Transverse colon (tissue), 4 donors: ENCODE measurements around the gene ZFP92. TPM values are rescaled to one million over a fixed set of nuclear protein-coding genes. Genes with fewer than 3 reads are reported as not detected.

ENCODE experiments used
- DNase-seq: peaks from one replicate; pipeline ENCODE4 v3.0.0-alpha.2; 2019
- H3K27ac ChIP-seq, 4 donors: fragments of 200-600 bp; sonication (generic); 2 replicates each; pipeline ENCODE4 v1.5.1; 2016 to 2018; ENCODE audit warnings: inconsistent platforms in 4 of 4
- H3K27me3 ChIP-seq: fragments of 200-600 bp; sonication (generic); 2 replicates; pipeline ENCODE4 v1.5.1; 2017; ENCODE audit warnings: inconsistent platforms
- H3K36me3 ChIP-seq, 4 donors: fragments of 200-600 bp; sonication (generic); 2 replicates each; pipeline ENCODE4 v1.5.1; 2017 to 2019; ENCODE audit warnings: inconsistent platforms in 4 of 4
- H3K4me1 ChIP-seq, 4 donors: fragments of 200-600 bp; sonication (generic); 2 replicates each; pipeline ENCODE4 v1.5.1; 2017 to 2020; ENCODE audit warnings: inconsistent platforms in 4 of 4
- H3K4me3 ChIP-seq, 4 donors: fragments of 200-600 bp; sonication (generic); 1 replicate in 1 of 4; 2 replicates in 3 of 4; pipeline versions ENCODE4 v1.5.1 to v1.6.1; 2017 to 2019; ENCODE audit warnings: inconsistent platforms in 4 of 4
- H3K9me3 ChIP-seq, 2 donors: fragments of 200-600 bp; sonication (generic); 2 replicates each; pipeline ENCODE4 v1.5.1; 2017 to 2019; ENCODE audit warnings: inconsistent platforms in 2 of 2
- EP300 ChIP-seq: sonication (generic); formaldehyde crosslinking; IDR thresholded peaks from one replicate; pipeline ENCODE4 v1.6.1; 2017; ENCODE audit warnings: antibody characterized with exemption, low read depth
- POLR2A ChIP-seq: fragments of 450-650 bp; IDR thresholded peaks from one replicate; pipeline ENCODE4 v1.6.1; 2016; ENCODE audit warnings: antibody characterized with exemption, mild to moderate bottlenecking, moderate library complexity
- POLR2AphosphoS5 ChIP-seq, 3 donors: sonication (generic); formaldehyde crosslinking; IDR thresholded peaks; one replicate each; pipeline ENCODE4 v1.6.1; 2016; ENCODE audit warnings: antibody characterized with exemption in 3 of 3
- WGBS, 2 donors: methylation state at CpG; one replicate each; pipeline ENCODE4 v1.1.5; 2018; ENCODE audit warnings: low coverage in 1 of 2; 5-methylcytosine and 5-hydroxymethylcytosine counted together
- in situ Hi-C, 4 donors: fragments of 200-750 bp; cut with MboI; loops; one replicate each; pipeline versions ENCODE4 v1.15.0 to v1.15.1; 2017; ENCODE audit warnings: low sequenced_read_pairs in 3 of 4, low pct_ligation_motif_present in 1 of 4, low pct_unique_long_range_greater_than_20kb in 1 of 4
- intact Hi-C: fragments of 100-400 bp; cut with DNase I; formaldehyde crosslinking; loops from one replicate; pipeline ENCODE4 v1.15.1; 2023; ENCODE audit warnings: low total_unique reads
- total RNA-seq, 4 donors: library from RNA; depleted of rRNA; stranded (reverse); fragments of >200 nt; gene quantifications; one replicate each; pipeline ENCODE4 v1.1.0, GENCODE V29; 2016
- TF ChIP-seq, protein P1 (sequence below), 5 experiments: fragments of 200-600 bp in 3 of 5; fragments of 450-650 bp in 2 of 5; sonication (generic) in 3 of 5; IDR thresholded peaks; 1 replicate in 2 of 5; 2 replicates in 3 of 5; pipeline ENCODE4 v1.5.1; 2016 to 2017; ENCODE audit warnings: antibody characterized with exemption in 5 of 5, inconsistent platforms in 3 of 5, mild to moderate bottlenecking in 2 of 5, moderate library complexity in 1 of 5

ZFP92 gene
- total RNA-seq, 4 donors from 2014 or later, result 0.27 to 3.0 (median 1.3) TPM

DNA sequence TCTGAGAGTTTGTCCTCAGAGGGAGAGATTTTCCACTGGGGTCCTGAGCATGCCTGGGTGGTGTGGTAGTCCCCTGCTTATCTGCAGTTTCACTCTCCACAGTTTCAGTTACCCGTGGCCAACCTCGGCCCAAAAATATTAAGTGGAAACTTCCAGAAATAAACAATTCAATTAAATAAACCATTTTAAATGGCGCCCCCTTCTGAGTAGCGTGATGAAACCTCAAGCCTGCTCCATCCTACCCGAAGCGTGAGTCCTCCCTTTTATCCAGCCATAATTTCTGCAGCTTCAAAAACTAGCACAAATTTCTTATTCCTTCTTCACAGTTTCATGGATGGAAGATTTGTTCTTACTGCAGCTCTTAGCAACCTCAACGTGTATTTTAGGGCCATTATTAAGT is 36.8 kb upstream of the ZFP92 start:
- H3K27me3 ChIP-seq, result no peaks in the 10 kb centered on the region
- no peak overlapping the region for H3K27ac ChIP-seq
- intact Hi-C loops (no loop called here), in situ Hi-C loops (loop anchor here in 1 of 4 donors (25.0 kb wide), 1 partner anchor 212 kb away; no protein-coding TSS in a partner anchor)
- TF ChIP-seq, protein P1, sequence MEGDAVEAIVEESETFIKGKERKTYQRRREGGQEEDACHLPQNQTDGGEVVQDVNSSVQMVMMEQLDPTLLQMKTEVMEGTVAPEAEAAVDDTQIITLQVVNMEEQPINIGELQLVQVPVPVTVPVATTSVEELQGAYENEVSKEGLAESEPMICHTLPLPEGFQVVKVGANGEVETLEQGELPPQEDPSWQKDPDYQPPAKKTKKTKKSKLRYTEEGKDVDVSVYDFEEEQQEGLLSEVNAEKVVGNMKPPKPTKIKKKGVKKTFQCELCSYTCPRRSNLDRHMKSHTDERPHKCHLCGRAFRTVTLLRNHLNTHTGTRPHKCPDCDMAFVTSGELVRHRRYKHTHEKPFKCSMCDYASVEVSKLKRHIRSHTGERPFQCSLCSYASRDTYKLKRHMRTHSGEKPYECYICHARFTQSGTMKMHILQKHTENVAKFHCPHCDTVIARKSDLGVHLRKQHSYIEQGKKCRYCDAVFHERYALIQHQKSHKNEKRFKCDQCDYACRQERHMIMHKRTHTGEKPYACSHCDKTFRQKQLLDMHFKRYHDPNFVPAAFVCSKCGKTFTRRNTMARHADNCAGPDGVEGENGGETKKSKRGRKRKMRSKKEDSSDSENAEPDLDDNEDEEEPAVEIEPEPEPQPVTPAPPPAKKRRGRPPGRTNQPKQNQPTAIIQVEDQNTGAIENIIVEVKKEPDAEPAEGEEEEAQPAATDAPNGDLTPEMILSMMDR (IDR thresholded peaks at IDR 0.05), result no peak
- TF ChIP-seq POLR2AphosphoS5 (IDR thresholded peaks at IDR 0.05) (no peak), EP300 (no peak), POLR2A (no peak)
- H3K9me3 ChIP-seq, result no peaks in the 10 kb centered on the region
- no peaks in the 10 kb centered on the region for H3K4me1 ChIP-seq
- no peaks in the 10 kb centered on the region for H3K36me3 ChIP-seq
- no peak overlapping the region for H3K4me3 ChIP-seq
- DNase-seq, result no peak
- WGBS, 2 donors, result 58% methylated on average over 7 of the region's 7 CpGs; no CpG with 5 or more reads in 1 of the 2 donors

DNA sequence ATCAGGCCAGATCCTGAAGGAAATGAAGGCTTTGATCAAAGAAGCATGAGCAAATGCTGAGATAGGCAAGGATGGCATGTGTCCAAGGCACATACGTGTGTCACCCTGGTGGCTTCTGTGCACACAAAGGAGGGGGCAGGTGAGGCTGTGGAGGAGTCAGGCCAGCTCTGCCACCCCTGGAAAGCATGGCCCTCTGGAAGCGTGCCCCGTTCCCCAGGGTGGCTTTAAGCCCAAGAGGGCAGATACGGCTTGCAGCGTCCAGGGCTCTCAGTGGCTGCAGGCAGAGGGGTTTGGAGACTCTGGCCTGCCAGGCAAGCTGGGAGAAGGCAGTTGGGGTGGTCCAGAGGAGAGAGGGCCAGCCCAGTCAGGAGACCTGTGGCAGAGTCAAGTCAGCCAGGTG is 35.7 kb upstream of the ZFP92 start:
- Histone ChIP-seq H3K9me3 (no peaks in the 10 kb centered on the region), H3K27me3 (no peaks in the 10 kb centered on the region), H3K4me3 (no peak overlapping the region), H3K27ac (no peak overlapping the region), H3K36me3 (no peaks in the 10 kb centered on the region), H3K4me1 (no peaks in the 10 kb centered on the region)
- no peak for TF ChIP-seq POLR2A
- no peak for TF ChIP-seq POLR2AphosphoS5 (IDR thresholded peaks at IDR 0.05)
- no peak for TF ChIP-seq EP300
- TF ChIP-seq, protein P1 (IDR thresholded peaks at IDR 0.05), result no peak
- 89% methylated on average over 5 of the region's 5 CpGs; no CpG with 5 or more reads in 1 of the 2 donors for WGBS, 2 donors
- in situ Hi-C loops, result no loop called here
- intact Hi-C loops, result no loop called here
- DNase-seq, result no peak

DNA sequence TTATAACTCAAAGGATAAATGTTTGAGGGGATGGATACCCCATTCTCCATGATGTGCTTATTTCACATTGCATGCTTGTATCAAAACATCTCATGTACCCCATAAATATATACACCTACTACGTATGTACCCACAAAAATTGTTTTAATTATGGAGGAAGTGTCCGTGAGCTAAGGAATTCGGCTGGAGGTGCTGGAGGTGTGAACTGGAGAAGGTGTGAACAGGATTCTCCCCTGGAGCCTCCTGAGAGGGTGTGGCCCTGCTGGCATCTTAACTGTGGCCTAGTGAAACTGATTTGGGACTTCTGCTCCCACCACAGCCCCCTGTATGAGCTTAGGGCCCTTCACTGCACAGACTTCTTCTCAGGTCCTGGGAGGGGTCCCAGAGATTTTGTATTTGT is 33.5 kb upstream of the ZFP92 start:
- Histone ChIP-seq H3K27me3 (no peaks in the 10 kb centered on the region), H3K36me3 (no peaks in the 10 kb centered on the region), H3K4me1 (no peaks in the 10 kb centered on the region), H3K9me3 (no peaks in the 10 kb centered on the region), H3K27ac (no peak overlapping the region), H3K4me3 (no peak overlapping the region)
- in situ Hi-C loops, result no loop called here
- 87% methylated on average over 3 of the region's 3 CpGs; no CpG with 5 or more reads in 1 of the 2 donors for WGBS, 2 donors
- no peak for DNase-seq
- TF ChIP-seq, protein P1 (IDR thresholded peaks at IDR 0.05), result no peak
- TF ChIP-seq POLR2AphosphoS5 (IDR thresholded peaks at IDR 0.05) (no peak), EP300 (no peak), POLR2A (no peak)
- intact Hi-C loops, result no loop called here

DNA sequence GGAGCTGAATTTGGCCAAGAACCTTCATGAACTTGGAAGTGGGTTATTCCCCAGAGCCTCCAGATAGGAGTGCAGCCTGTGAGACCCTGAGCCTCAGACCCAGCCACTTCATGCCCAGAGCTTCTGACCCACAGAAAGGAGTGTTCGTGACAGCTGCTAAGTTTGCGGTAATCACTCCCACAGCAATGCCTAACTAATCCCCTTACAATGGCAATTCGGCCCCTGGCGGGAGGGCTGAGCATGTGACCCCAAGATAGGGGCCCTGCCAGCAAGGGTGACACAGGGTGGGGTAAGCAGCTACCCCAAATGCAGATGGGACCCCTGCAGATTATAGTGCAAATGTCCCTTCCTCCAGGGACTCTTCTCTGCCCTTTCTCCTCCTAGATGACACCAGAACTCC is 32.7 kb upstream of the ZFP92 start:
- DNase-seq, result no peak
- no peaks in the 10 kb centered on the region for H3K9me3 ChIP-seq
- TF ChIP-seq, protein P1 (IDR thresholded peaks at IDR 0.05), result no peak
- H3K4me3 ChIP-seq, result no peak overlapping the region
- intact Hi-C loops (no loop called here), in situ Hi-C loops (no loop called here)
- H3K27ac ChIP-seq, result no peak overlapping the region
- no peaks in the 10 kb centered on the region for H3K27me3 ChIP-seq
- H3K4me1 ChIP-seq, result no peaks in the 10 kb centered on the region
- WGBS, 2 donors, result 98% methylated on average over 4 of the region's 4 CpGs; no CpG with 5 or more reads in 1 of the 2 donors
- no peaks in the 10 kb centered on the region for H3K36me3 ChIP-seq
